BLaER1 treated with 17β-estradiol and CSF1 and Interleukin-3, amounts not matched to agents 10 nM and 100 nM (cell line): ENCODE results near the gene NIBAN1.

ENCODE experiments used
- H3K27ac ChIP-seq, 11 experiments: shearing (Covaris generic); formaldehyde crosslinking; 2 replicates each; pipeline ENCODE4 v1.8.1; 2022
- H3K27me3 ChIP-seq, 11 experiments: shearing (Covaris generic); formaldehyde crosslinking; 2 replicates each; pipeline ENCODE4 v1.8.1; 2022
- H3K36me3 ChIP-seq, 11 experiments: shearing (Covaris generic); formaldehyde crosslinking; 2 replicates each; pipeline ENCODE4 v1.8.1; 2022
- H3K4me1 ChIP-seq, 10 experiments: shearing (Covaris generic); formaldehyde crosslinking; 2 replicates each; pipeline ENCODE4 v1.8.1; 2022
- H3K4me2 ChIP-seq, 11 experiments: shearing (Covaris generic); formaldehyde crosslinking; 2 replicates each; pipeline ENCODE4 v1.8.1; 2022
- H3K4me3 ChIP-seq, 10 experiments: shearing (Covaris generic); formaldehyde crosslinking; 2 replicates each; pipeline ENCODE4 v1.8.1; 2022
- H3K9ac ChIP-seq, 11 experiments: shearing (Covaris generic); formaldehyde crosslinking; 2 replicates each; pipeline ENCODE4 v1.8.1; 2022
- H3K9me3 ChIP-seq, 11 experiments: shearing (Covaris generic); formaldehyde crosslinking; replicated peaks in 1 of 11; 2 replicates each; pipeline ENCODE4 v1.8.1; 2022
- H4K20me1 ChIP-seq, 11 experiments: shearing (Covaris generic); formaldehyde crosslinking; 2 replicates each; pipeline ENCODE4 v1.8.1; 2022
- Cebpa-rat ChIP-seq, 11 experiments: shearing (Covaris generic); IDR thresholded peaks; 2 replicates each; pipeline ENCODE4 v1.8.1; 2022

Gene NIBAN1

DNA sequence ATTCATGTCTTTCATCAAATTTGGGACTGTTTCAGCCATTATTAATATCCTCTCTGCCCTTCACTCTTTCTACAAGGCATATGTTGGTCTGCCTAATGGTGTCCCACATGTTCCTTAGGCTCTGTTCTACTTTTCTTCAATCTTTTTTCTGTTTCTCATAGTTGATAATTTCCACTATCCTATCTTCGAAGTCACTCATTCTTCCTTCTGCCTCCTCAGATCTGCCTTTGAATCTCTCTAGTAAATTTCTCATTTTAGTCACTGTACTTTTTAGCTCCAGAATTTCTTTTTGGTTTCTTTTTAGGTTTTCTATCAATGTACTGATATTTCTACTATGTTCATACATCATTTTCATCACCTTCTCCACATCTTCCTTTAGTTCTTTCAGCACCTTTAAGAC lies 20.0 kb upstream of the NIBAN1 start:
- no peak for TF ChIP-seq Cebpa-rat (IDR thresholded peaks at IDR 0.05)
- H4K20me1 ChIP-seq = no peaks in the 10 kb centered on the region

GRCh38 chr1:184992271-184992670 lies 18.0 kb upstream of the NIBAN1 start:
- no peak for TF ChIP-seq Cebpa-rat (IDR thresholded peaks at IDR 0.05)
- H3K9me3 ChIP-seq = peaks cover 7 to 25% (median 18%) of the 10 kb centered on the region in 11 experiments; a peak in 16 of 22 replicates

More for the DNA sequence above, 20.0 kb upstream of the NIBAN1 start:
- Histone ChIP-seq H3K9me3 (peaks cover 7 to 25% (median 18%) of the 10 kb centered on the region in 11 experiments; a peak in 16 of 22 replicates), H3K36me3 (no peaks in the 10 kb centered on the region), H3K27ac (no peak overlapping the region), H3K27me3 (no peaks in the 10 kb centered on the region), H3K9ac (no peak overlapping the region), H3K4me2 (no peak overlapping the region), H3K4me1 (no peaks in the 10 kb centered on the region), H3K4me3 (no peak overlapping the region)

DNA sequence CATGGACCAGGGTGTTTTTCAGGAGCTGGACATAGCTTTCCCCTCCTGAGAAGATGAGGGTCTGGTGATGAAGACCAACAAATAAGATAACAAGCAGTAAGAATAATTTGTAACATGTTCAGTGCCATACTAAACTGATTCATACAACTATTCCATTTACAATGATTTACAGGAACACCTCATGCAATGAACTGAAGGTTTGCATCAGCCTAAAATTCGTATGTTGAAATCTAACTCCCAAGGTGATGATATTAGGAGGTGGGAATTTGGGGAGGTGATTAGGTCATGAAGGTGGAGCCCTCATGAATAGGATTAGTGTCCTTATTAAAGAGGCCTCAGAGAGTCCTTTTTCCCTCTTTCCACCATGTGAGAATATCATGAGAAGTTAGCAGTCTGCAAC lies 15.9 kb upstream of the NIBAN1 start:
- Histone ChIP-seq H3K9me3 (peaks cover 7 to 18% (median 16%) of the 10 kb centered on the region in 11 experiments; a peak in 16 of 22 replicates), H4K20me1 (no peaks in the 10 kb centered on the region), H3K4me3 (no peak overlapping the region), H3K27ac (no peak overlapping the region), H3K4me2 (no peak overlapping the region), H3K4me1 (no peaks in the 10 kb centered on the region), H3K27me3 (no peaks in the 10 kb centered on the region; a peak in 1 of 22 replicates), H3K9ac (no peak overlapping the region), H3K36me3 (no peaks in the 10 kb centered on the region)
- no peak for TF ChIP-seq Cebpa-rat (IDR thresholded peaks at IDR 0.05)

More at GRCh38 chr1:184992271-184992670, 18.0 kb upstream of the NIBAN1 start:
- Histone ChIP-seq H3K4me2 (no peak overlapping the region), H3K4me1 (no peaks in the 10 kb centered on the region), H3K36me3 (no peaks in the 10 kb centered on the region), H3K4me3 (no peak overlapping the region), H3K27me3 (no peaks in the 10 kb centered on the region), H4K20me1 (no peaks in the 10 kb centered on the region), H3K27ac (no peak overlapping the region), H3K9ac (no peak overlapping the region)

DNA sequence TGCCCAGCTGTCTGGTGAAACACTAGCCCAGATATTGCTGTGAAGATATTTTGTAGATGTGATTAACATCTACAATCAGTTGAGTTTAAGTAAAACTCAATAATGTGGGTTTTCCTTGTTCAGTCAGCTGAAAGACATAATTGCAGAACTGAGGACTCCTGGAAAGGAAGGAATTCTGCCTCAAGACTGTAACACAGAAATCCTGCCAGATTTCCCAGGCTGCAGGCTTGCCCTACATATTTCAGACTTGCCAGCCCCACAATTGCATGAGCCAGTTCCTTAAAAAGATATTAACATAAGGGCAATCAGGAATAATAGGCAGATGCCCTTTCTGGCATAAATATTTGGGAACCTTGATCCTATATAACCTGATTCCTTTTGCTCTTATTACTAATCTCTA lies 14.2 kb upstream of the NIBAN1 start:
- no peak overlapping the region for H3K4me2 ChIP-seq
- no peaks in the 10 kb centered on the region for H3K4me1 ChIP-seq
- no peaks in the 10 kb centered on the region for H4K20me1 ChIP-seq
- H3K9ac ChIP-seq = no peak overlapping the region
- no peaks in the 10 kb centered on the region for H3K36me3 ChIP-seq
- H3K27me3 ChIP-seq = peaks cover 0 to 8% (median 0%) of the 10 kb centered on the region in 11 experiments; a peak in 3 of 22 replicates
- no peak overlapping the region for H3K4me3 ChIP-seq
- H3K9me3 ChIP-seq = peaks cover 0 to 1% (median 0%) of the 10 kb centered on the region in 11 experiments; a peak in 7 of 22 replicates
- no peak for TF ChIP-seq Cebpa-rat (IDR thresholded peaks at IDR 0.05)
- no peak overlapping the region for H3K27ac ChIP-seq

DNA sequence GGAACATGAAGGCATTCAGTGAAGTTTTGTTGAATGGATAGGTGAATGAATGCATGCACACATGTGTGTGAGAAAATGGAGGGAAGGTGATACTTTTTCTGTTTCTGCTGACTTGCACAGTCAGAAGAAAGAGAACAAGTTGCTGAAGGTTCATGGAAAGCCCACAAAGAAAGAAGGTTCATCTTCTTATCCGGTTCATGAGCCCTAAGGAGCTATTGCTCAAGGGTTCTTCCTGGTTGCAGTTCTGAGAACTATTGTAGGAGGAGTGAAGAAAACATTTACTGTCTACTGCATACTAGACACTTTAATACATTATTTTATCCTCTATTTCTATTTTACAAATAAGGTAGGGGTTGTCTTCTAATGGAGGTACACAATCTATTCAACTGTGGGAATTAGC lies 13.4 kb upstream of the NIBAN1 start:
- TF ChIP-seq Cebpa-rat (IDR thresholded peaks at IDR 0.05) = no peak
- Histone ChIP-seq H3K4me2 (no peak overlapping the region), H3K27ac (no peak overlapping the region), H3K9ac (no peak overlapping the region), H3K4me3 (no peak overlapping the region), H3K36me3 (no peaks in the 10 kb centered on the region), H4K20me1 (no peaks in the 10 kb centered on the region), H3K9me3 (no peaks in the 10 kb centered on the region), H3K27me3 (peaks cover 0 to 8% (median 0%) of the 10 kb centered on the region in 11 experiments; a peak in 3 of 22 replicates), H3K4me1 (no peaks in the 10 kb centered on the region)

DNA sequence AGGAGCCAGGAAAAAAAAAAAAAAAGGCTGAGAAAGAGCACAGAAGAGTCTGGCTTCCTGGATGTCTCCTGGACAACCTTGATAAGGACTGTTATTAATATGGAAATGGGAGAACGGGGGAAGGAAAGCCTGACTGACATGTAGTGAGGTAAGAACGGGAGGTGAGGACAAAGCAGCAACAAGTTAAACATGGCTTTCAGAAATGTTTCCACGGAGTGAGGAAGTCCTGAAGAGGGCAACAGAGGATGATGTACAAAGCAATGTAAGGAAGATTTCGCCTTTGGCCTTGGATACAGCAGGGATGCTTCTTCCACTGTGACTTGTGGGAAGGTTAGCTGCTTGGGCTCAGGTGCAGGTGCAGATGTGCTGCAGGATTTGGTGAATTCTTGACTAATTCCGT lies 11.9 kb upstream of the NIBAN1 start:
- Histone ChIP-seq H3K36me3 (no peaks in the 10 kb centered on the region), H3K4me3 (no peak overlapping the region), H4K20me1 (no peaks in the 10 kb centered on the region), H3K27ac (no peak overlapping the region), H3K27me3 (peaks cover 0 to 8% (median 0%) of the 10 kb centered on the region in 11 experiments; a peak in 3 of 22 replicates), H3K9me3 (no peaks in the 10 kb centered on the region), H3K4me1 (peaks cover 0 to 8% (median 0%) of the 10 kb centered on the region in 10 experiments; a peak in 6 of 20 replicates), H3K9ac (no peak overlapping the region), H3K4me2 (no peak overlapping the region)
- no peak for TF ChIP-seq Cebpa-rat (IDR thresholded peaks at IDR 0.05)

GRCh38 chr1:184982002-184982954 lies 8.0 kb upstream of the NIBAN1 start:
- no peak overlapping the region for H3K9ac ChIP-seq
- no peaks in the 10 kb centered on the region for H4K20me1 ChIP-seq
- H3K9me3 ChIP-seq = no peaks in the 10 kb centered on the region
- peak overlapping the region in 3 of 11 experiments; percentile 11 to 58 (median 42); a peak in 4 of 22 replicates for H3K4me2 ChIP-seq
- no peak for TF ChIP-seq Cebpa-rat (IDR thresholded peaks at IDR 0.05)
- peaks cover 0 to 8% (median 0%) of the 10 kb centered on the region in 11 experiments; a peak in 3 of 22 replicates for H3K27me3 ChIP-seq
- no peaks in the 10 kb centered on the region for H3K36me3 ChIP-seq
- H3K4me1 ChIP-seq = peaks cover 0 to 13% (median 0%) of the 10 kb centered on the region in 10 experiments; a peak in 6 of 20 replicates
- H3K27ac ChIP-seq = 0 out of 22 replicates have a peak overlapping the region, but pooled peaks of 1 of the 11 experiments have one; percentile 23
- H3K4me3 ChIP-seq = no peak overlapping the region

- Histone ChIP-seq H3K4me2 (no peak overlapping the region), H3K9me3 (no peaks in the 10 kb centered on the region), H4K20me1 (no peaks in the 10 kb centered on the region), H3K36me3 (no peaks in the 10 kb centered on the region), H3K27ac (no peak overlapping the region), H3K27me3 (peaks cover 3 to 16% (median 9%) of the 10 kb centered on the region in 11 experiments; a peak in 20 of 22 replicates), H3K9ac (no peak overlapping the region), H3K4me3 (no peak overlapping the region), H3K4me1 (peaks cover 0 to 13% (median 0%) of the 10 kb centered on the region in 10 experiments; a peak in 6 of 20 replicates)
- no peak for TF ChIP-seq Cebpa-rat (IDR thresholded peaks at IDR 0.05)
Observed at GRCh38 chr1:184980726-184981125, 6.4 kb upstream of the NIBAN1 start.

- Histone ChIP-seq H3K9me3 (peaks cover 0 to 8% (median 0%) of the 10 kb centered on the region in 11 experiments; a peak in 1 of 22 replicates), H3K4me2 (no peak overlapping the region), H3K27ac (no peak overlapping the region), H3K27me3 (peaks cover 30 to 63% (median 56%) of the 10 kb centered on the region in 11 experiments), H4K20me1 (peaks cover 0 to 13% (median 0%) of the 10 kb centered on the region in 11 experiments; a peak in 5 of 22 replicates), H3K4me3 (no peak overlapping the region), H3K36me3 (no peaks in the 10 kb centered on the region), H3K9ac (no peak overlapping the region), H3K4me1 (peaks cover 12 to 40% (median 17%) of the 10 kb centered on the region in 10 experiments)
- TF ChIP-seq Cebpa-rat (IDR thresholded peaks at IDR 0.05) = no peak
Observed at GRCh38 chr1:184975208-184975870, 1.0 kb upstream of the NIBAN1 start.
